Prostate gland (tissue), 2 donors: ENCODE measurements around the gene NRF1. TPM values are rescaled to one million over a fixed set of nuclear protein-coding genes. Genes with fewer than 3 reads are reported as not detected.

Experiments used
- DNase-seq: peaks from one replicate; pipeline ENCODE4 v3.0.0-alpha.2; 2019; ENCODE audit warnings: low spot score
- H3K27ac ChIP-seq, 2 donors: fragments of 200-600 bp; sonication (generic); 2 replicates each; pipeline ENCODE4 v1.5.1; 2017 to 2019
- H3K27me3 ChIP-seq: fragments of 200-600 bp; sonication (generic); replicated peaks from 2 replicates; pipeline ENCODE4 v1.5.1; 2019; ENCODE audit not compliant: insufficient read depth
- H3K36me3 ChIP-seq, 2 donors: fragments of 200-600 bp; sonication (generic); 1 replicate in 1 of 2; 2 replicates in 1 of 2; pipeline versions ENCODE4 v1.5.1 to v1.8.1; 2017 to 2019
- H3K4me1 ChIP-seq: fragments of 200-600 bp; sonication (generic); replicated peaks from 2 replicates; pipeline ENCODE4 v1.5.1; 2019
- H3K4me3 ChIP-seq, 2 donors: fragments of 200-600 bp; sonication (generic); 2 replicates each; pipeline ENCODE4 v1.5.1; 2017 to 2019
- H3K9me3 ChIP-seq: fragments of 200-600 bp; sonication (generic); 2 replicates; pipeline ENCODE4 v1.5.1; 2017
- CTCF ChIP-seq, 4 experiments: fragments of 200-600 bp in 2 of 4; fragments of 450-650 bp in 2 of 4; sonication (generic) in 2 of 4; IDR thresholded peaks; 1 replicate in 3 of 4; 2 replicates in 1 of 4; pipeline ENCODE4 v1.5.1; 2016 to 2019; ENCODE audit warnings: antibody characterized with exemption in 4 of 4, mild to moderate bottlenecking in 2 of 4, moderate library complexity in 2 of 4
- POLR2A ChIP-seq: fragments of 450-650 bp; IDR thresholded peaks from one replicate; pipeline ENCODE4 v1.6.1; 2016; ENCODE audit warnings: antibody characterized with exemption, mild to moderate bottlenecking
- POLR2AphosphoS5 ChIP-seq: sonication (generic); formaldehyde crosslinking; IDR thresholded peaks from one replicate; pipeline ENCODE4 v1.6.1; 2017; ENCODE audit warnings: antibody characterized with exemption
- WGBS: methylation state at CpG from one replicate; pipeline ENCODE4 v1.1.5; 2018; 5-methylcytosine and 5-hydroxymethylcytosine counted together
- intact Hi-C: fragments of 100-400 bp; cut with DNase I; formaldehyde crosslinking; loops from one replicate; pipeline ENCODE4 v1.14.2; 2022
- total RNA-seq, 2 donors: library from RNA; depleted of rRNA; stranded (reverse); fragments of >200 nt; gene quantifications; one replicate each; pipeline ENCODE4 v1.1.0, GENCODE V29; 2016

The NRF1 gene
- total RNA-seq, 2 donors from 2014 or later = 22.3 to 27.0 TPM

- Histone ChIP-seq H3K4me1 (peaks cover 7% of the 10 kb centered on the region), H3K4me3 (peak overlapping the region; percentile 72 to 79), H3K9me3 (no peaks in the 10 kb centered on the region), H3K36me3 (no peaks in the 10 kb centered on the region), H3K27me3 (no peaks in the 10 kb centered on the region), H3K27ac (peak overlapping the region; percentile 92)
- WGBS = 20% methylated on average over 5 of the region's 5 CpGs
- no peak for DNase-seq
- intact Hi-C loops = loop anchor here (5.0 kb wide), 1 partner anchor 214 kb away; no protein-coding TSS in a partner anchor
- TF ChIP-seq POLR2A (no peak), POLR2AphosphoS5 (no peak), CTCF (IDR thresholded peaks at IDR 0.05) (no peak)
Measured at GRCh38 chr7:129613016-129613337, 1.5 kb downstream of the NRF1 start.

GRCh38 chr7:129615018-129615417, 3.5 kb downstream of the NRF1 start:
- WGBS = 86% methylated on average over 1 of the region's 1 CpG
- intact Hi-C loops = no loop called here

GRCh38 chr7:129616530-129616929, 5.0 kb downstream of the NRF1 start:
- no peak for DNase-seq
- H3K27ac ChIP-seq = no peak overlapping the region
- H3K9me3 ChIP-seq = no peaks in the 10 kb centered on the region
- no peaks in the 10 kb centered on the region for H3K36me3 ChIP-seq
- intact Hi-C loops = no loop called here
- H3K4me3 ChIP-seq = no peak overlapping the region
- H3K27me3 ChIP-seq = no peaks in the 10 kb centered on the region
- TF ChIP-seq POLR2A = no peak
- no peak for TF ChIP-seq POLR2AphosphoS5
- TF ChIP-seq CTCF (IDR thresholded peaks at IDR 0.05) = no peak
- H3K4me1 ChIP-seq = peaks cover 7% of the 10 kb centered on the region
- 82% methylated on average over 4 of the region's 4 CpGs for WGBS

More at GRCh38 chr7:129615018-129615417, 3.5 kb downstream of the NRF1 start:
- no peaks in the 10 kb centered on the region for H3K36me3 ChIP-seq
- no peak overlapping the region for H3K27ac ChIP-seq
- no peak for TF ChIP-seq POLR2A
- TF ChIP-seq CTCF (IDR thresholded peaks at IDR 0.05) = no peak
- peaks cover 7% of the 10 kb centered on the region for H3K4me1 ChIP-seq
- no peak for DNase-seq
- no peaks in the 10 kb centered on the region for H3K27me3 ChIP-seq
- no peak overlapping the region for H3K4me3 ChIP-seq
- no peaks in the 10 kb centered on the region for H3K9me3 ChIP-seq

- TF ChIP-seq POLR2AphosphoS5 (no peak), CTCF (IDR thresholded peaks at IDR 0.05) (no peak), POLR2A (no peak)
- H3K27ac ChIP-seq = no peak overlapping the region
- no peaks in the 10 kb centered on the region for H3K9me3 ChIP-seq
- peaks cover 7% of the 10 kb centered on the region for H3K4me1 ChIP-seq
- H3K27me3 ChIP-seq = no peaks in the 10 kb centered on the region
- no peak for DNase-seq
- WGBS = 82% methylated on average over 3 of the region's 3 CpGs
- no peak overlapping the region for H3K4me3 ChIP-seq
- intact Hi-C loops = no loop called here
- no peaks in the 10 kb centered on the region for H3K36me3 ChIP-seq
Measured at GRCh38 chr7:129617178-129617577, 5.7 kb downstream of the NRF1 start.

GRCh38 chr7:129617652-129618051, 6.1 kb downstream of the NRF1 start:
- Histone ChIP-seq H3K4me3 (no peak overlapping the region), H3K9me3 (no peaks in the 10 kb centered on the region), H3K4me1 (peaks cover 7% of the 10 kb centered on the region), H3K27ac (no peak overlapping the region), H3K27me3 (no peaks in the 10 kb centered on the region), H3K36me3 (no peaks in the 10 kb centered on the region)
- no peak for TF ChIP-seq POLR2AphosphoS5
- TF ChIP-seq CTCF (IDR thresholded peaks at IDR 0.05) = no peak
- no peak for TF ChIP-seq POLR2A
- intact Hi-C loops = no loop called here
- 67% methylated on average over 1 of the region's 1 CpG for WGBS
- no peak for DNase-seq
